T-helper 2 cell (primary cell): Measurements from ENCODE around the gene IRF7.

Experiments used
- DNase-seq, 5 experiments: peaks; one replicate each; pipeline versions ENCODE4 v3.0.0 to v3.0.0-alpha.2; 2012 to 2022

The IRF7 gene

DNA sequence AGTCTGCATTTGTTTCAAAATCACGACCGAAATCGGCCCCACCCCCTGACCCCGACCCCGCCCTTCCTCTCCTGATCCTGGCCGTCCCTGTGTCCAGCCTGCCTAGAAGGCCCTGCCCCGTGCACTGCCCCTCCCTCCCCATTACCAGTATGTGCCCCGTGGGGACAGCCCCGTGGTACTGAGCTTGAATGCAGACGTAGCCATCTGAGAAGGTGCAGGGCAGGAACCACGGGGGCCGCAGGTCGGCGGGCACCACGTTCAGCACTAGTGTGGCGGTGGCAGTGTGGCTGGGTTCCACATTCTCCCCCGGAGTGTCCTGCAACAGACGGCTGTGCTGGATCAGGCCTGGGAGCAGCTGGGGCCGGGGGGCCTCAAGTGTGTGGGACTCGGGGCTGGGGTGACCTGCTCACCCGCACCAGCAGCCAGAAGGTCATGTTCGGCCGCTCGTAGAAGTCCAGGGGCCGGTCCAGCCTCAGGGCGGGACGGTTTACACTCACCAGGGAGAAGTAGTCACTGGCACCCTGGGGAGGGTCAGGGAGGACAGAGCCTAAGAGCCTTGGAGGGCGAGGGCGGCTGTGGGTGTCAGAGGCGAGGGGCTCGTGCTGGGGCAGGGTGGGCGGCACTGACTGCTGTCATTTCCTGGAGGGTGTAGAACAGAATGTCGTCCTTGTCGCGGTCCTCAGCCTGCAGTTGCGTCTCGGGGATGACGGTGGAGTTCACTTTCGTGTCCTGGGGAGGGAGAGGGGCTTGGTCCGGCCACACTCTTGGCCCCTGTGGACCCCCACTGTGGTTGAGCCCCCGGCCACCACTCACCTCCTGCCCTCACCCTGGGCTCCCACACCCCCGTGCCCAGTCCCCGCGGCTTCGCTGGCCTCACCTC lies 5.4 kb upstream of the IRF7 start:
- DNase-seq, result no peak

DNA sequence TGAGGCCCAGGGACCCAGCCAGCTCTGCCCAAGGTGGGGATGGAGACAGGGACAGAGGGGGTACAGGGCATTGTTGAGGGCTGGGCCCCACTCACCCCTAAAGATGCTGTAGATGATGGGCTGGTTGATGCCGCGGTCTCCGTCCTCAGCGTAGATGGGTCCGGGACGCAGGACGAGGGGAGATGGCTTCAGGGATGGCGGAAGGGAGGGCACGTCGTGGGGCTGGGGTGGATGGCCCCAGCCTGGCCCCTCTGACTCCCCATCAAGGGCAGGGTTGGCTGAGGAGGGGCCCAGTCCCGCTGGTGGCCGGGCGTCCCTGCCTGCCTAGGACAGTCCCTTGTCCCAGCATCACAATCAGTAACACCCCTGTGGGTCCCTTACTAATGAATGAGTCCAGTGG lies 4.5 kb upstream of the IRF7 start:
- DNase-seq, result no peak

DNA sequence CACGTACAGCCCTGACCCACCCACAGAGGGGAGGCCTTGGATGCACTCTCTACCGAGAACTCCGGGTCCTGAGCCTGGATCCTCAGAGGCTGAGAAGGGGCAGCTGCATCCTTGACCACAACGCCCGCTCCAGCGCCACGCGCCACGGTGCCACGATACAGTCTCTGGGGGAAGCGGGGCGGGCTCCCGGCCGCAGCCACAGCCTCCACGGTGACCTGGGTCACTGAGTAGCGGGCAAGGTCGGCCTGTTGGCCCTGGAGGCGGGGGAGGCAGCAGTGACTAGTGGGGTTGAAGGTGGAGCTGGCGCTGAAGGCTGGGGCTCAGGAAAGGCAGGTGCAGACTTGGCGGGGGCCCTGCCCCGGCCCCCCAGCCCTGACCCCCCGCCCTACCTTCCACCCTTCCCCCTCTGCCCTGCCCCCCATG lies 3.9 kb upstream of the IRF7 start:
- no peak for DNase-seq

DNA sequence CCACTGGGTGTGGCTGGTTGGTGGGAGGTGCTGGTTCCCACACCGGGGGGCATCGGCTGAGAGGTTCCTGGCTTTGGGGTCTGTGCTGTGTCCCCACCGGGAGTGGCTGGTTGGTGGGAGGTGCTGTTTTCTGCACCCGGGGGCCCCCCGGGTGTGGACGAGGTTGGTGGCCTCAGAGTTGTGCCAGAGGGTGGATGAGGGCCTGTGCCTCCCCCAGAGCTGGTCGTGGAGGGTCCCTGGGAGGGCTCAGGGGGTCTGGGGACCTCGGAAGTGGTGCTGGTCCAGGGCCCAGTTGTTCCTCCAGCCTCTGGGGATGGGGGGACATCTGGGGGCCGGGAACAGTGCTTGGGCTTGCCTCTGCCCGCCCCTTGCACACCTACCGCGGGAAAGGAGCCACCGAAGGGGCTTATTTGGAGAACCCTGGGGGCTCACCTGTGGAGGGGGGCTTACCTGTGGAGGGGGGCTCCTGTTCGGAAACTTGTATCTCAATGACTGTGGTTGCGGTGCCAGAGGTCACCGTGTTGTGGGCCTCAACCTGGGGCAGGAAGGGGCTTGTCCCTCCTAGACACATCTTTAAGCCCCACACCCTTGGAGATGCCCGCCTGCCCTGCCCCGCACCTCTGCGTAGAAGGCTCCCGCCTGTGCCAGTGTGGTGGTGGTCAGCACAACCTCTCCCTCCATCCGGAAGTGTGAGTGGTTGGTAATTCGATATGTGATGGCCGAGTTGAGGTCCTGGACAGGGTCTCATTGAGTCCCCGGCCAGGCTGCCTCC lies 3.3 kb upstream of the IRF7 start:
- DNase-seq, result no peak

DNA sequence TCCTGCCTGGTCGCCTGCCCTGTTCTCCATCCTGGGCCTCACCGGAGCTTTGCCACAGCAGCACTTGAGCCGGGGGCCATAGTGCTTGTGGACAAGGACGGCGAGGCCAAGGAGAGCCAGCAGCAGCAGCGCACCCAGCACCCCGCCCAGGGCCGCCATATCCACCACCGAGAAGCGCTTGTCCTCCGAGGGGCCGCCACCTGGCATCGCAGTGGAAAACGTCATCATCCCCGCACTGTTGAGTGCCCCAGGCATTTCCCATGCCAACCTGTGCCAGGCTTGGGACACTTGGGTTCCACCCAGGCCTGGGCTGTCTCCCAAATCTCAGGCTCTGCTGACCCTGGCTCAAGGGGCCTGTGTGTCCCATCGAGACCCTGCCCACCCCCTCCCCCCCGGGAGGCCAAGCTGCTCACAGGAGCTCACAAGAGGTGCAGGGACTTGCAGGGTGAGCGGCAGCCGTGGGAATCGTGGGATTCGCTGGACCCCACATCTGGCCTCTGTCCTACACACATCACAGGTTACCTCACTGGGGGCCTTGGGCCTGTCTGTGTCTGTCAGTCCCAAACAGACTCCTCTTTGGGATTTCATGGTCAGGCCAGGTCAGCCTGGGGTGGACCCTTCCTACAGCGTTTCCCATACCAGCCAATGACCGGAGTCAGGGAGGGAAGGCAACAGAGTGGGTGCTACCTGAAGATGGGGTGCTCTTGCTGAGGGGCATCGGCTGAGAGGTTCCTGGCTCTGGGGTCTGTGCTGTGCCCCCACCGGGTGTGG lies 2.3 kb upstream of the IRF7 start:
- no peak for DNase-seq

DNA sequence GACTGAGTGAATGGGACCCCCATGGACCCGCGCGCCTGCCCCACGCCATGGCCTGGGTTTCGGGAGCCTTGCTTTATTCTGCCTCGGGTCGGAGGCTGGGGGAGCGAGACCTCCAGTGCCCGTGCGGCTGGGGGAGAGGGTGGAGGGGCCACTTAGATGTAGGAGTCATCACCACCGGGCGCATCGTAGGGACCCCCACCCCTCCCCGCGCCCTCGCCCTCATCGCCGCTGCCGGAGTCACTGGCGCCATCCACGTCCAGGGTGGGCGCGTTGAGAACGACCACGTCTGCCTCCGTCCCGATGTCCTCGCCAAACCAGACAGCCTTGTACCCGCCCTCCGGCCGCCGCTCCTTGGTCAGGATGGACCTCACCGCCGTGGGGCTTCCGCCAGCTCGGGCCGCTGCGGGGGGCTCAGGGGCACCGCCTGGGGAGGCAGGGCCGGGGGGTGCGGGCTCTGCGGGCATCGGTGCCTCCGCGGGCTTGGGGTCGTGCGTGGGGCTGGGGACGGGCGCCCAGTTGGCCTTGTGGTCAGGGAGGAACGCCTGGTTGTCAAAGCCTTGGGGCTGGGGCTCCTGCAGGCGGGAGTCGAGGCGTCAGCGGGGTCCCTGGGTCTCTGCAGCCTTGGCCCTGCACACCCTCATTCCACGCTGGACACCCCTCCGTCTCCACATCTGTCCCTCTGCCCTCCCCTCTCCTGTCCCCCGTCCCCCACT lies 1.6 kb upstream of the IRF7 start:
- no peak for DNase-seq

DNA sequence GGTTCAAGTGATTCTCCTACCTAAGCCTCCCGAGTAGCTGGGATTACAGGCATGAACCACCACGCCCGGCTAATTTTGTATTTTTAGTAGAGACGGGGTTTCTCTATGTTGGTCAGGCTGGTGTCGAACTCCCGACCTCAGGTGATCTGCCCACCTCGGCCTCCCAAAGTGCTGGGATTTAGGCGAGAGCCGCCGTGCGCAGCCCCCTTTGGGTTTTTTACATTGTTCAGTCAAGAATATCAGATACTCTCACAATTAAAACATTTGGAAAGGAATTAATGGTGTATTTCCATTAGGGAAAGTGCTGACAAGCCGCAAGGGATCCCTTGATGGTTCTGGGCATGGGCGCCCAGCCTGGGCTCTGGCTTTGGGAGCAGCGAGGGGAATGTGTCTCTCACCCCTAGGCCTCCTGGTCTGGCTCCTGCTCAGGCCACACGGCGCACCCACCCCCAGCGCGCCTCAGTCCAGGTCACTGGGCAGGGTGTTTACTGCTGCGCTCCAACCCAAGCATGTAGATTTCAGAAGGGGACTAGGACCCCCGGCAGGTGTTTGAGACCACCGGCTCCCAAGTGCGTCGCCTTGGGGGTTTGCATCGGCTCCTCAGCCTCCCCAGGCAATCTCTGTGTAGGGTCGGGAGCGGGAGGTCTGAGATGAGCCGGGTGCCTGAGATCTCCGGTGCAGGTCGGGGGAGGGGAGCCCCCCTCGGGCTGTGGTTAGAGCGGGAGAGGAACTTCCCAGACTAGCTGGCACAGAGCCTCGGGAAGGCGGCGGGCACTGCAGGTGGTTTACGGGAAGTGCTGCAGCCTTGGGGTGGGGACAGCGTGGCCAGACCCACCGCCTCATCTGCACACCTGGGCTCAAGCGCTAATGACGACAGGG lies 809 bp upstream of the IRF7 start:
- no peak for DNase-seq

DNA sequence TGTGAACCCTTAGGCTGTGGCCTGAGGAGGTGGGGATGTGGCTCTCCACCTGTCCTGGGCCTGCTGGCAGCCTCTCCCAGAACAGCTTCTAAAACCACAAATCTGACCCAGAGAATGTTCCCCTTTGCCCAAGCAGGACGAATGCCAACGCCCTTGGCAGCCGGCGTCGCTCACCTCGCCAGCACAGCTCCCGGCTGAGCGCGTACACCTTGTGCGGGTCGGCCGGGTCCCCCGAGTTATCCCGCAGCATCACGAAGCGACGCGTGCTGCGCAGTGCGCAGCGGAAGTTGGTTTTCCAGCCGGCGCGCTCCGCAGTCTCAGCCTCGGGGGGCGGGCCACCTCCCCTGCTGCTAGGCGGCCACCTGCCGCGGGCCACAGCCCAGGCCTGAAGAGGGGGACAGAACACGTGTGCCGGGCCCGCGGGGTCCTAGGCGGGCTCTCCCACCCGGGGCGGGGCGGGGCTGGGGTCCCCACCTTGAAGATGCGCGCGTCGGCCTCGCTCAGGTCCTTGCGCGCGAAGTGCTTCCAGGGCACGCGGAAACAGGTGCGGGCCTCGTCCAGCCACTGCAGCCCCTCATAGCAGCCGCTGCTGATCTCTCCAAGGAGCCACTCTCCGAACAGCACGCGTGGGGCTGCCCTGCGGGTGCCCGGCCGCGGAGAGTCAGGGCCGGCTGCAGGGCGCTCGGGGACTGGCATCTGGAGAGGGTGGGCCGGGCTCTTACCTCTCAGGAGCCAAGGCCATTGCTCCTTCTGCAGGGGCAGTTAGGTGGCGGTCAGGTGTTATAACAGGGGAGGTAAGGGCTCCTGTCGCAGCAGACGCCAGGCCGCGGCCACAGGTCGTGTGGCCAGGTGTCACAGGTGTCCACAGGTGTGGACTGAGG lies 887 bp downstream of the IRF7 start:
- DNase-seq, result peak in 2 of 5 experiments; percentile 18 to 23

DNA sequence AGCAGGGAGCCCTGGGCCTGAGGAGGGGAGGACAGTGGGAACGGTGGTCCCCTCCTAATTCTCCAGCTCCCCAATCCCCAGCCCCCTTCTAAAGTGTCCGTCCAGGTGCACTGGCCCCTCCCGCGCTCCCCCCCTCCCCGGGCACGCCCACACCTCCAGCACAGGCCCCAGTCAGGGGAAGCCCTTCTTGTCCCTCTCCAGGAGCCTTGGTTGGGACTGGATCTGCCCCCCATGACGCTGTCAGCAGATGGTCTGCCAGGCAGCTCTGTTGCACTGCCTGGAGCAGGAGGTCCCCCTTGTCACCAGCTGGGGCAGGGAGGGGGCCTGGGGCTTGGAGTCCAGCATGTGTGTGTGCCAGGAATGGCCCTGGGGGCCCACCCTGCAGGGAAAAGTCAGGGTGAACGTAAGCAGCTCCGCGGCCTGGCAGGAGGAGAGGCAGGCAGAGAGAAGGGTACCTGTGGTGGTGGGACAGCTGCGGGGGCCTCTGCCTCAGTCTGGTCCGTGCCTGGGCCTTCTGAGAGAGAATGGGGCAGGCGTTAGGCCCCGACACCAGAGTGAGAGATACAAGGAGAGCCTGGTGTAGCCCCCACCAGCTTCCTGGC lies 1.6 kb downstream of the IRF7 start:
- DNase-seq, result no peak

DNA sequence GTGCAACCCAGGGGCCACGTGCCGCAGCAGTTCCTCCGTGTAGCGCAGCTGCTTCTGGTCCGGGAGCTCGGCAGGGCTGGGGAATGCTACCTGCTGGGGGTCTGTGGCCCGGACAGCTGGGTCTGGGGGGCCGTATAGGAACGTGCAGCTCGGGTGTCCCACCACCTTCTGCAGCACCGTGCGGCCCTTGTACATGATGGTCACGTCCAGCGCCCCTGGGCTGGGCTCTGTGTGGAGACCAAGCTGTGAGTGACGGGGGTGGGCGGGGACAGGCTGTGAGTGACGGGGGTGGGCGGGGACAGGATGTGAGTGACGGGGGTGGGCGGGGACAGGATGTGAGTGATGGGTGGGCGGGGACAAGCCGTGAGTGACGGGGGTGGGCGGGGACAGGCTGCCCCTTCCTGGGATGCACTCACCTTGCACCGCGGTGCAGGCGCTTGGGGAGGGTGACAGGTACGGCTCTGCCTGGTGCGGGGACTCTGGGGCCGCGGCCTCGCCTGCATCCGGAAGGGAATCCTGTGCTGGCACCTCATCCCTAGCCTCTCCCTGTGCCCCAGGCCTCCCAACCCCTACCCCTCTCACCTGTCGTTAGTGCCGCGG lies 2.3 kb downstream of the IRF7 start:
- DNase-seq, result peak in 4 of 5 experiments; percentile 64 to 84 (median 79)

DNA sequence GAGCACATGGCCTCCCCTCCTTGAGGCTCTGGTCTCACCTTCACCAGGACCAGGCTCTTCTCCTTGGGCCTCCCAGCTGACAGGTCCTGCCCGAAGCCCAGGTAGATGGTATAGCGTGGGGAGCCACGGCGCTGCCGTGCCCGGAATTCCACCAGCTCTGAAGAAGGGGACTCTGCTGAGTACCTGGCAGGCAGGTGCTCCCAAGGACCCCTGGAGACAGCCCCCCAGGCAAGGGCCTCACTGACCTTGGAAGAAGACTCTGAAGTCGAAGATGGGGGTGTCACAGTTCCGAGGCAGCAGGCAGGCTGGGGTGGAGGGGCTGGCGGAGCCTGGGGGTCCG lies 2.8 kb downstream of the IRF7 start:
- no peak for DNase-seq

DNA sequence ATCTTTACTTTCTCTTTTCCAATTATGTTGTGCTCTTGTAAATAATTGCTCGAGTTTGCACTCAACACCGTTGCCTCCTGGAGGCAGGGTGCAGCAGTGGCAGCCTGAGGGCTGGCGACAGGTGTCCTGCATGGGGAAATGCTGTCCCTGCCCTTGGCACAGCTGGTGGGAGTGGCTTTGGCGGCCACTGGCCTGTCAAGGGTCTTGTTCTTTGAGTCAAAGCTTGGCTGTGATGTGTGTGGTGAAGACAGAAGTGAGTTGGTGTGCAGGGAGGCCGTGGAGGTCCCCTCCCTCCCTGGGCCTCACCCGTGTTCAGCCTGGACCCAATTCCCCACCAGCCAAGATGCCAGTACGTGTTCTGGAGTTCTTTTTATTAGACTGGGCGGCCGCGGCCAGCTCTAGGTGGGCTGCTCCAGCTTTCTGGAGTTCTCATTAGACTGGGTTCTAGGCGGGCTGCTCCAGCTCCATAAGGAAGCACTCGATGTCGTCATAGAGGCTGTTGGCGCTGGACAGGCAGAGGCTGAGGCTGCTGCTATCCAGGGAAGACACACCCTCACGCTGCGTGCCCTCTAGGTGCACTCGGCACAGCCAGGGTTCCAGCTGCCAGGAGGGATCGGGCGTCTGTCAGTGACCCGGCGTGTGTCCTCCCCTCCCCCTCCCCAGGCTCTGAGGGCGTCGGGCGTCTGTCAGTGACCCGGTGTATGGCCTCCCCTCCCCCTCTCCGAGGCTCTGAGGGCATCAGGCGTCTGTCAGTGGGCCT lies 3.4 kb downstream of the IRF7 start:
- peak in 1 of 5 experiments; percentile 49 for DNase-seq

DNA sequence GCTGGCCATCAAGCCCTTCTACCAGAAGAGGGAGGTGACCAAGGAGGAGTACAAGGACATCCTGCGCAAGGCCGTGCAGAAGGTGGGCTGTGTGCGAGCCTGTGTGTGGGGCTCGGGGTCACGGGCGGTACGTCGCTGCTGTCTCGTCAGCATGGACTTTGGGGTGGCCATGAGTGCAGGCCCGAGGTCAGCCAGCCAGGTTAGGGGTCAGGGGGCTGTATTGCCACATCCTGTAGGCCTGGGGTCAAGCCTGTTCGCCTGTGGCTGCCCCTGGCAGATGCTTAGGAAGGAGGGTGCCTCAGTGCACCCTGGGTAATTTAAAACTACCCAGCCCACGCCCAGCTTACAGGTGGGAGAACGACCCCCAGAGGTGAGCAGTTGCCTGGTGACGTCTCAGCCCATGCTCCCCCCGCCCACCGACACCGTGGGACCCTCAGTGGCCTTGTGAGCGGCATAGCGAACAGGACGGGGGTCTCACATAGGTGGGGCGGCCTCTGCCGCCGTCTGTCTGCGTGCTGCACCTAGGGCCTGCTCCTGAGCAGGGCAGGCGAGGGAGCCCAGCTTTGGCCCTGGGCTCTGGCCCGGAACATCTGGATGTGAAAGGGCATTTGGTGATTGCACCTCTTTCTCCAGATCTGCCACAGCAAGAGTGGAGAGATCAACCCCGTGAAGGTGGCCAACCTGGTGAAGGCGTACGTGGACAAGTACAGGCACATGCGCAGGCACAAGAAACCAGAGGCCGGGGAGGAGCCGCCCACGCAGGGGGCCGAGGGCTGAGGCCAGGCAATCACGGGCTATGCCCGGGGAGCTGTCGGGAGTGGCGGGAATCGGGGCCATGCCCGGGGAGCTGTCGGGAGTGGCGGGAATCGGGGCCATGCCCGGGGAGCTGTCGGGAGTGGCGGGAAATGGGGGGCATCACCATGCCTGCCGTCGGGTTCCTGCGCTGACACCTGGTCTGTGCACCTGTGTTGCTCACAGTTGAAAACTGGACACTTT lies 4.5 kb downstream of the IRF7 start:
- no peak for DNase-seq

DNA sequence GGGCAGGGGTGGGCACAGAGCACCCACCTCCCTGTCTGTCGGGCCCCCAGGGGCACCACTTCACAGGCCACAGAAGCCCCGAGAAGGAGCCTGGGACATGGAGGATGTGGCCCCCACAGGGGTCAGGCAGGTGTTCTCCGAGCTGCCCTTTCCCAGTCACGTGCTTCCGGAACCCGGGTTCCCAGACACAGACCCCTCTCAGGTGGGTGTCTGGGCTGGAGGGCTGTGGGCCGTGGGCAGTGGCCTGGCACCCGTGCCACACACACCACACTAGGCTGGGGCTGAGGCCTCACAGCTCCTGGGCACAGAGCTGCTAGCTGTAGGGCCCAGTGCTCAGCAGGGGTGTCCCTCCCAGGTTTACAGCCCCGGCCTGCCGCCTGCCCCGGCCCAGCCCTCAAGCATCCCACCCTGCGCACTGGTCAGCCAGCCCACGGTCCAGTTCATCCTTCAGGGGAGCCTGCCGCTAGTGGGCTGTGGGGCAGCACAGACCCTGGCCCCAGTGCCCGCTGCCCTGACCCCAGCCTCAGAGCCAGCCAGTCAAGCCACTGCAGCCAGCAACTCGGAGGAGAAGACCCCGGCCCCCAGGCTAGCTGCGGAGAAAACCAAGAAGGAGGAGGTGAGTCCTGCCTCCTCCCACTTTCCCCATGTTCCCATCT lies 5.5 kb downstream of the IRF7 start:
- no peak for DNase-seq

DNA sequence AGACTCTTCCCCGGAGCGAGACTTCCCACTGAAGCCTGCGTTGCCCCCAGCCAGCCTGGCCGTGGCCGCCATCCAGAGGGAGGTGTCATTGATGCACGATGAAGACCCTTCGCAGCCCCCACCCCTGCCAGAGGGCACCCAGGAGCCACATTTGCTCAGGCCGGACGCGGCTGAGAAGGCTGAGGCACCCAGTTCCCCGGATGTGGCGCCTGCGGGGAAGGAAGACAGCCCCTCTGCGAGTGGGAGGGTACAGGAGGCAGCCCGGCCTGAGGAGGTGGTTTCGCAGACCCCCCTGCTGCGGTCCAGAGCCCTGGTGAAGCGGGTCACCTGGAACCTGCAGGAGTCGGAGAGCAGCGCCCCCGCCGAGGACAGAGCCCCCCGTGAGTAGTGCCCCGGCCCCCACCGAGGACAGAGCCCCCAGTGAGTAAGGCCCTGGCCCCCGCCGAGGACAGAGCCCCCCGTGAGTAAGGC lies 6.4 kb downstream of the IRF7 start:
- no peak for DNase-seq

DNA sequence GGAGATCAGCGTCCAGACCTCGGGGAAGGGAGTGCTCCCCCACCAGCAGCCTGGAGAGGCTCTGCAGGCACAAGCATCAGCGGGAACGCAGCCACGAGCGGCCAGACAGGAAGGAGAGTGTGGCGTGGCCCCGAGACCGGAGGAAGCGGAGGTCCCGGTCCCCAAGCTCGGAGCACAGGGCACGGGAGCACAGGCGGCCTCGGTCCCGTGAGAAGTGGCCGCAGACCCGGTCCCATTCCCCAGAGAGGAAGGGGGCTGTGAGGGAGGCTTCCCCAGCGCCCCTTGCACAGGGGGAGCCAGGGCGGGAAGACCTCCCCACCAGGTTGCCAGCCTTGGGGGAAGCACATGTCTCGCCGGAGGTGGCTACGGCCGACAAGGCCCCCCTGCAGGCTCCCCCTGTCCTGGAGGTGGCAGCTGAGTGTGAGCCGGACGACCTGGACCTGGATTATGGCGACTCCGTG lies 6.9 kb downstream of the IRF7 start:
- DNase-seq, result no peak
